Activated naive CD4-positive, alpha-beta T cell treated with anti-CD3 and anti-CD28 coated beads, Interleukin-2, amount 50 U/mL, for 24 hours (primary cell): ENCODE results near the gene MZF1.
"Not testable (repeated sequence)": the region's sequence is repeated elsewhere in the genome, so short reads cannot be mapped to it uniquely, and the experiment has no call there.

Experiments used
- H3K27ac Mint-ChIP-seq: one replicate; pipeline ENCODE4 v1.8.0; 2021; ENCODE audit warnings: mild to moderate bottlenecking, mixed read lengths
- H3K27me3 Mint-ChIP-seq: one replicate; pipeline ENCODE4 v1.8.0; 2021; ENCODE audit warnings: mixed read lengths
- H3K36me3 Mint-ChIP-seq: one replicate; pipeline ENCODE4 v1.8.0; 2021; ENCODE audit warnings: mixed read lengths
- H3K4me1 Mint-ChIP-seq: one replicate; pipeline ENCODE4 v1.8.0; 2021; ENCODE audit warnings: mixed read lengths
- H3K4me3 Mint-ChIP-seq: one replicate; pipeline ENCODE4 v1.8.0; 2021; ENCODE audit warnings: mild to moderate bottlenecking, mixed read lengths
- H3K9me3 Mint-ChIP-seq: one replicate; pipeline ENCODE4 v1.8.0; 2021; ENCODE audit warnings: mixed read lengths

MZF1 gene

GRCh38 chr19:58572818-58573657 is at the start of gene MZF1:
Gene MZF1, minus strand, starts transcription at chr19:58573335. Its CDS starts 1,946 bp downstream, at chr19:58571389.
- H3K4me3 Mint-ChIP-seq, result peak within 1 kb of the TSS; percentile 92
- no peaks in the 10 kb centered on the region for H3K9me3 Mint-ChIP-seq
- peaks cover 32% of the 10 kb centered on the region for H3K4me1 Mint-ChIP-seq
- peak within 1 kb of the TSS; percentile 100 for H3K27ac Mint-ChIP-seq
- no peaks in the 10 kb centered on the region for H3K27me3 Mint-ChIP-seq
- peaks cover 8% of the 10 kb centered on the region for H3K36me3 Mint-ChIP-seq

DNA sequence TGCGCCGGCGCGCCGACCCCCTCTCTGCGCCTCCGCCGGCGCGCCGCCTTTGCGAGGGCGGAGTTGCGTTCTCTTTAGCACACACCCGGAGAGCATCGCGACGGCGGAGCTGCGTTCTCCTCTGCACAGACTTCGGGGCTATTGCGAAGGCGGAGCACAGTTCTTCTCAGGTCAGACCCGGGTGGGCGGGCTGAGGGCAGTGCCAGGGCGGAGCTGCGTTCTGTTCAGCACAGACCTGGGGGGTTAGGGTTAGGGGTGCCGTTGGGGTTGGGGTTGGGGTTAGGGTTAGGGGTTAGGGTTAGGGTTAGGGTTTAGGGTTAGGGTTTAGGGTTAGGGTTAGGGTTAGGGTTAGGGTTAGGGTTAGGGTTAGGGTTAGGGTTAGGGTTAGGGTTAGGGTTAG is 34.1 kb upstream of the MZF1 start:
- not testable (repeated sequence) for H3K36me3 Mint-ChIP-seq, H3K4me3 Mint-ChIP-seq, H3K4me1 Mint-ChIP-seq, H3K27me3 Mint-ChIP-seq, H3K9me3 Mint-ChIP-seq, H3K27ac Mint-ChIP-seq

DNA sequence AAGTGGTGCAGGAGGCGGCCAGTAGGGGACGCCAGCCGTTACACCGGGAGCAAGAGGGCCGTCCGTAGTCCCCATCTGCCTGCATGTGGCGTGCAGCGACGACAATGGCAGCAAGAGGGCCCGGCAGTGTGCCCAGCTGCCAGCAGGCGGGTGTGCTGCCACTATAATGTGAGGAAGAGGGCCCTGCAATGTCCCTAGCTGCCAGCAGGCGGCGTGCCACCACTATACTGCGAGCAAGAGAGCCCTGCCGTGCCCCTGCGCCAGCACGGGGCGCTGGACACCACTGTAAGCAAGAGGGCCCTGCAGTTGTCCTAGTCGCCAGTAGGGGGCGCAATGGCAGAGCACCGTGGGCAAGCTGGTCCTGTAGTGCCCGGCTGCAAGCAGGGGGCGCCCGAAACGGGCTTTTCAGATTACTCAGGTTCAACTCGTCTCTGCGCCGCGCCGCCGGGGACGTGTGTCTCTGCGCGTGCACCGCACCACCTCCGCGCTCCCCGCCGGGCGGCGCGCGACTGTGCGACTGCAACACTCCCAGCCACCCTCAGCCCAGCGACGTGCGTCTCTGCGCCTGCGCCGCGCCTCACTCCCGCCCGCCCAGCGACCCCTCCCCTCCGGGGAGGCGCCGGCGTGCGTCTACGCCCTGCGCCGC is 33.2 kb upstream of the MZF1 start:
- not testable (repeated sequence) for H3K4me1 Mint-ChIP-seq, H3K27ac Mint-ChIP-seq, H3K27me3 Mint-ChIP-seq, H3K36me3 Mint-ChIP-seq, H3K9me3 Mint-ChIP-seq, H3K4me3 Mint-ChIP-seq

DNA sequence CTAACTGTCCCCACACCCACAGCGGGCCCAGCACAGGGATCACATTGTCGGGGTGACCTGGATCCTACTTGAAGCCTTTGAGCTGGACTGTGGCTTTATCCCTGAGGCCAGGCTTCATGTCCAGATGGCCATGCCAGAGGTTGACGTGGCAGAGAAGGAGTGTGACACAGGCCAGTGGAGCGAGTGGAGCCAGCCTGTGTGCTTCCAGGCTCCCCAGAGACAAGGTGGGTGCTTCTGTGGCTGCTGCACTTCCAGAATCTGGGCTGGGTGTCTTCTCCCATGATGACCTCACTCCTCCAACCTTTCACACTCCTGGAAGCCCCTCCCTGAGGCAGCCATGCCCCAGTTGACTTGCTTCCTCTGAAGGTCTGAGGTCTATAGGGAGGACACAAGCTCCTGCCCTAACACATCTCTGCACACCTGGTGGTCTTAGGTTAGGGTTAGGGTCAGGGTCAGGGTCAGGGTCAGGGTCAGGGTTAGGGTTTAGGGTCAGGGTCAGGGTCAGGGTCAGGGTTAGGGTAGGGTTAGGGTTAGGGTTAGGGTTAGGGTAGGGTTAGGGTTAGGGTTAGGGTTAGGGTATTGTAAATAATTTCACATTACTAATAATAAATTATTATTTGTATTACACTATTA is 13.1 kb upstream of the MZF1 start:
- Mint-ChIP-seq H3K9me3 (no peaks in the 10 kb centered on the region), H3K27me3 (no peaks in the 10 kb centered on the region), H3K27ac (no peak overlapping the region), H3K4me1 (peaks cover 2% of the 10 kb centered on the region), H3K4me3 (no peak overlapping the region), H3K36me3 (peaks cover 5% of the 10 kb centered on the region)

- no peaks in the 10 kb centered on the region for H3K27me3 Mint-ChIP-seq
- H3K36me3 Mint-ChIP-seq, result peaks cover 6% of the 10 kb centered on the region
- no peak overlapping the region for H3K27ac Mint-ChIP-seq
- no peak overlapping the region for H3K4me3 Mint-ChIP-seq
- H3K4me1 Mint-ChIP-seq, result peaks cover 9% of the 10 kb centered on the region
- no peaks in the 10 kb centered on the region for H3K9me3 Mint-ChIP-seq
Observed at GRCh38 chr19:58585442-58586132, 12.5 kb upstream of the MZF1 start.

DNA sequence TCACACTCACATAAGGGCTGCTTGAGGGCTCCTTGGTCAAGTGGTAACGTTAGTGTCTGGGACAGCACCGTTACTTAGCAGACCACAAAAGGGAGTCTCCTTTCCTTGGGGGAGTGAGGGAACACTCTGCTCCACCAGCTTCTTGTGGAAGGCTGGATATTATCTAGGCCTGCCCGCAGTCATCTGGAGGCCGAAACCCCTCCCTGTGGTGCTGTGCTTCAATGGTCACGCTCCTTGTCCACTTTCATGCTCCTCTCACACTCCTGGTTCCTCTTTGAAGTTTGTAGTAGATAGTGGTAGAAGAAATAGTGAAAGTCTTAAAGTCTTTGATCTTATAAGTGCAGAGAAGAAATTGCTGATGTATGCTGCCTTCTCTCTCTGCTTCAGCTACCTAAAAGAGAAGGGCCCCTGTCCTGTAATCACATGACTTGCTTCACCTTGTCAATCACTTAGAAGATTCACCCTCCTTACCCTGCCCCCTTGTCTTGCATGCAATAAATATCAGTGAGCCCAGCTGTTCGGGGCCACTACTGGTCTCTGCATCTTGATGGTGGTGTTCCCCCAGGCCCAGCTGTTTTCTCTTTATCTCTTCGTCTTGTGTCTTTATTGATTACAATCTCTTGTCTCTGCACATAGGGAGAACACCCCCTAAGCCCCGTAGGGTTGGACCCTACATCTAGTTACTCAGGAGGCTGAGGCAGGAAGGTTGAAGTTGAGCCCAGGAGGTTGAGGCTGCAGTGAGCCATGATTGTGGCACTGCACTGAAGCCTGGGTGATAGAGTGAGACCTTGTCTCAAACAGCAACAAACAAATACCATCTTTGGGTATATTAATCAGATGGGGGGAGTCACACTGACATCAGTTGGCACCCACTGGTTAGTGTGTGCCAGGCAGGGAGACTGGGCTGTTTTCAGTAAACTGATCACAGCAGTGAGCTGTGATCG is 11.6 kb upstream of the MZF1 start:
- Mint-ChIP-seq H3K4me1 (peaks cover 12% of the 10 kb centered on the region), H3K27me3 (no peaks in the 10 kb centered on the region), H3K9me3 (no peaks in the 10 kb centered on the region), H3K4me3 (no peak overlapping the region), H3K36me3 (peaks cover 6% of the 10 kb centered on the region), H3K27ac (no peak overlapping the region)

GRCh38 chr19:58582985-58583384 is 9.8 kb upstream of the MZF1 start:
- peaks cover 30% of the 10 kb centered on the region for H3K4me1 Mint-ChIP-seq
- no peaks in the 10 kb centered on the region for H3K9me3 Mint-ChIP-seq
- no peak overlapping the region for H3K4me3 Mint-ChIP-seq
- peaks cover 6% of the 10 kb centered on the region for H3K36me3 Mint-ChIP-seq
- no peaks in the 10 kb centered on the region for H3K27me3 Mint-ChIP-seq
- H3K27ac Mint-ChIP-seq, result no peak overlapping the region

- H3K4me1 Mint-ChIP-seq, result peaks cover 36% of the 10 kb centered on the region
- H3K9me3 Mint-ChIP-seq, result no peaks in the 10 kb centered on the region
- H3K4me3 Mint-ChIP-seq, result no peak overlapping the region
- H3K27ac Mint-ChIP-seq, result peak overlapping the region; percentile 51
- peaks cover 6% of the 10 kb centered on the region for H3K36me3 Mint-ChIP-seq
- no peaks in the 10 kb centered on the region for H3K27me3 Mint-ChIP-seq
Observed at GRCh38 chr19:58581227-58582141, 8.3 kb upstream of the MZF1 start.

- peak overlapping the region; percentile 69 for H3K27ac Mint-ChIP-seq
- peaks cover 41% of the 10 kb centered on the region for H3K4me1 Mint-ChIP-seq
- no peaks in the 10 kb centered on the region for H3K27me3 Mint-ChIP-seq
- no peaks in the 10 kb centered on the region for H3K9me3 Mint-ChIP-seq
- H3K4me3 Mint-ChIP-seq, result no peak overlapping the region
- H3K36me3 Mint-ChIP-seq, result peaks cover 6% of the 10 kb centered on the region
Observed at GRCh38 chr19:58579473-58580142, 6.5 kb upstream of the MZF1 start.

DNA sequence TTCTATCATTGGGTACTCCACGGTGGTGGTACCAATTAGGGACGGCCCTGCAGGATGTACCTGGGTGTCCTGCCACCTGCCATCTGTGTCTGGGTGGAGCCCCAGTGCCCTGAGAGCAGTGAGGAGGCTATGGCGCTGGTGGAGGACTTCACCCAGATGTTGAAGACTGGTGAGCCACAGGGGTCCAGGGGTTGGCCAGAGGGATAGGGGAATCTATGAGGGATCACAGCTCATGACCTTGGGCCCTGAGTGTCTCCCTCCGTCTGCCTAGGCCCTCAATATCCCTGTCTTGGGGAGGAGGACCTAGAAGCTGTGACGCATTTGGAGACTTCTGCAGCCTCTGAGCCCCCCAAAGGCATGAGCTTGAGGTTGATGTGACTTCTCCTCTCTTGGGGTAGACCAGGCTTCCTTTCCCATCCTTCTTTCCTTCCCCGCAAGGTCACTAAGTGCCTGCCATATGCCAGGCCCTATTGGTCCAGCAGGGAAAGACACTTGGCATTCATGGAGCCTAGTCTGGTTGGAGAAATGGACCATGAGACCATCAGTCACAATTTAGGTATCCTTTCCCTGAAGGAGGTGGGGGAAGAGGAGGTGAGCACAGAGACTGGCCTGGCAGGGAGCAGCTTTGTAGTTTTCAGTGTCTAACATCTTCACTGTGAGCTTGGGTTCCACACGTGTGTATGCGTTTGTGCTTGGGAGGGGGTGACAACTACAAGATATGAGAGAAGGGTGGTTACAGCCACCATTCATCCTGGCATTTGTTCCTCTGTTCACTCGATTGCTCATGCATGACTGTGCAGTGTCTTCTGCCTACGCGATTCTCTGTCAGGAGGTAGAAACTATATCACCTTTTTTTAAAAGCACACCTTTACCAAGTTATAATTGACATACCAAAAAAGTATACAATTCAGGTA is 5.1 kb upstream of the MZF1 start:
- H3K9me3 Mint-ChIP-seq, result no peaks in the 10 kb centered on the region
- peaks cover 6% of the 10 kb centered on the region for H3K36me3 Mint-ChIP-seq
- peaks cover 50% of the 10 kb centered on the region for H3K4me1 Mint-ChIP-seq
- H3K4me3 Mint-ChIP-seq, result peak overlapping the region; percentile 11
- H3K27me3 Mint-ChIP-seq, result no peaks in the 10 kb centered on the region
- H3K27ac Mint-ChIP-seq, result peak overlapping the region; percentile 39

DNA sequence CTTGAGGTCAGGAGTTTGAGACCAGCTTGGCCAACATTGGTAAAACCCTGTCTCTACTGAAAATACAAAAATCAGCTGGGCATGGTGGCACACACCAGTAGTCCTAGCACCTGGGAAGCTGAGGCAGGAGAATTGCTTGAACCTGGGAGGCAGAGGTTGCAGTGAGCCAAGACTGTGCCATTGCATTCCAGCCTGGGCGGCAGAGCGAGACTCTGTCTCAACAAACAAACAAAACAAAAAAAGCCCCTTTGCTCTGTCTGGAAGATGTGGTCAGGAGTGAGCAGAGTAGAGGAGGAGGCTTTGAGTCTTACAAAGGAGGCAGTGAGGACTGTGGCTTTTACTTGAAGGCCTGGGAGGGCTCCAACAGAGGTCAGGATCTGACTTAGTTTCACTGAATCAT is 4.4 kb upstream of the MZF1 start:
- peak overlapping the region; percentile 9 for H3K27ac Mint-ChIP-seq
- not testable (repeated sequence) for H3K36me3 Mint-ChIP-seq, H3K9me3 Mint-ChIP-seq, H3K27me3 Mint-ChIP-seq
- peak overlapping the region; percentile 11 for H3K4me3 Mint-ChIP-seq
- peaks cover 51% of the 10 kb centered on the region for H3K4me1 Mint-ChIP-seq

GRCh38 chr19:58575183-58576041 is 2.3 kb upstream of the MZF1 start:
- no peaks in the 10 kb centered on the region for H3K27me3 Mint-ChIP-seq
- H3K4me3 Mint-ChIP-seq, result peak overlapping the region; percentile 92
- H3K36me3 Mint-ChIP-seq, result peaks cover 5% of the 10 kb centered on the region
- H3K27ac Mint-ChIP-seq, result peak overlapping the region; percentile 85
- H3K9me3 Mint-ChIP-seq, result no peaks in the 10 kb centered on the region
- H3K4me1 Mint-ChIP-seq, result peaks cover 52% of the 10 kb centered on the region
